HG03378 (cell line): ENCODE results near the gene UBR4.

Experiments used
- ATAC-seq: cut with Tn5 transposase; IDR thresholded peaks from one replicate; pipeline ENCODE4 v1.9.1; 2021; ENCODE audit warnings: mild to moderate bottlenecking, moderate library complexity; ENCODE audit not compliant: unreplicated experiment

UBR4 gene

DNA sequence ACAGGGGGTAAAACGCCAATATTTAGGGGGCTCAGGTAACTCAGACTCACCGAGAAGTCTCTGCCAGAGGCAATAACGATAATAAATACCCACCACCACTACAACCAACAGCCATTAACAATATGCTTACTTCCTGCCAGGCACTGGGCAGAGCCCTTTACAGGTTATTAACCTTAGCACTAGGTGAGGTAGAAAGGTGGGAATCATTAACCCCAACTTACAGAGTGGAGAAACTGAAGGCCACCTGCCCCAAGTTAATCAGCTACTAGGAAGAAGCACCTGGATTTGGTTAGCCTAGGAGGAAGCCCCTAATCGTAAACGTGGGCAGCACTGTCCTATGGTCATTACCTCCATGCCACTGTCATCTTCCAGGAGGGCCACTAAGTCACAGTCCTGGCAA is 110.0 kb downstream of the UBR4 start:
- ATAC-seq: no peak

DNA sequence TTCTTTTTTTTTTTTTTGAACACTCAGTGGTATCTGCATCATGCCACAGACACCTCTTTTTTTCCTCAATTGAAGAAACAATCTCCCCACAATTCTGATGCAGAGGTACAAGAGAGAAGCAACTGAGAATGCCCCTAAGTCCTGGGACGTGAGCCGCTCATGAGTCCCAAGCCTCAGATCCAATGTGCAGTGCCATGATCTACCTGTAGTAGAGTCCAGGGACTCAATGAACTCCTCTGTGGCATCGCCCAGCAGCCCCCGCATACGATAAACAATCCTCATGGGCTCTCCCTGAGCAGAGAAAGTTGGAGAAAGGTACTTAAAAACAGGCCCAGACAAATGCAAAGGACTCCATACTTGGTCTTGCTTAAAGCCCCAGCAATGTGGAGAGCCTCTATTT is 113.1 kb downstream of the UBR4 start:
- ATAC-seq: no peak

- no peak for ATAC-seq
Observed at GRCh38 chr1:19096036-19096833, 113.8 kb downstream of the UBR4 start.

DNA sequence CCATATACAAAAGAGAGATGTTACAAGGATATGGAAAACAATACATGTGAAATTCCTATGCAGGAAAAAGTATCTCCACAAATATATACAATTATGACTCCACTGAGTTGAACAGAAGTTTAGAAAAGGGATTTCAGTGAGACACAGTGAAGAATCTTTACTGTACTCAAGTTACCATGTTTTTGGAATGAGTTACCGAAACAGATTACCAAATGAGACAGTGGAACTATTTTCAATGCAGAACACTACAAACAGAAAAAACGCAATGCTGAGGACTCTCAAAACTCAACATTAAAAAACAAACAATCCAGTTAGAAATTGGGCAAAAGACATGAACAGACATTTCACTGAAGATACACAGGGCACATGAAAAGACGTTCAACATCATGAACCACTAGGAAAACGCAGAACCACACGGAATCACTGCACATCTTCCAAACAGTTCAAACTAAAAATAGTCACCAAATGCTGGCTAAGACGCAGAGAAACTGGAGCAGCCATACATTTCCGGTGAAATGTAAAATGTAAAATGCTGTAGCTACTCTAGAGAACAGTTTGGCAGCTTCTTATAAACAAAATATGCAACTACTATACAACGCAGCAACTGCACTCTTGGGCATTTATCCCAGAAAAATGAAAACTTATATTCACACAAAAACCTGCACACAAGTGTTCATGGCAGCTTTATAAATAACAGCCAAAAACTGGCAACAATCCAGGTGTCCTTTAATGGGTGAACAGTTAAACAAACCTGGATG is 118.7 kb downstream of the UBR4 start:
- ATAC-seq: no peak

DNA sequence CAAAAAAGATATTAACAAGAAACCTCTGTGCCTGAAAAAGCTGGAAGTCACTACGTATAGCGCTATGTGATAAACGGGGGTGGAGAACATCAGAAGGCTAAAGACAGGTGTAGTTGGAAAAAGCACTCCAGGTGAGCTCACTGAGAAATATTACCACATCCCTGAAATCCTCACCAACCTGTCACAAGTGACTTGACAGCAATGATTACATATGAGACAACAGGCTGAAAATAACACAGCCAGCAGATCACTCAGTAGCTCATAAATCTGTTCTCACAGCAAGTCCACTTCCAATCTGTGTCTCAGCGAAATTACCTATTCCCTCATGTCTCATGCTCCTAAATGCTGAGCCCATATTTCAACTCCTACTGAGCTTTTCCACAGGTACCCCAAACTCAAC is 120.5 kb downstream of the UBR4 start:
- no peak for ATAC-seq

- no peak for ATAC-seq
Observed at GRCh38 chr1:19088717-19089442, 121.2 kb downstream of the UBR4 start.

DNA sequence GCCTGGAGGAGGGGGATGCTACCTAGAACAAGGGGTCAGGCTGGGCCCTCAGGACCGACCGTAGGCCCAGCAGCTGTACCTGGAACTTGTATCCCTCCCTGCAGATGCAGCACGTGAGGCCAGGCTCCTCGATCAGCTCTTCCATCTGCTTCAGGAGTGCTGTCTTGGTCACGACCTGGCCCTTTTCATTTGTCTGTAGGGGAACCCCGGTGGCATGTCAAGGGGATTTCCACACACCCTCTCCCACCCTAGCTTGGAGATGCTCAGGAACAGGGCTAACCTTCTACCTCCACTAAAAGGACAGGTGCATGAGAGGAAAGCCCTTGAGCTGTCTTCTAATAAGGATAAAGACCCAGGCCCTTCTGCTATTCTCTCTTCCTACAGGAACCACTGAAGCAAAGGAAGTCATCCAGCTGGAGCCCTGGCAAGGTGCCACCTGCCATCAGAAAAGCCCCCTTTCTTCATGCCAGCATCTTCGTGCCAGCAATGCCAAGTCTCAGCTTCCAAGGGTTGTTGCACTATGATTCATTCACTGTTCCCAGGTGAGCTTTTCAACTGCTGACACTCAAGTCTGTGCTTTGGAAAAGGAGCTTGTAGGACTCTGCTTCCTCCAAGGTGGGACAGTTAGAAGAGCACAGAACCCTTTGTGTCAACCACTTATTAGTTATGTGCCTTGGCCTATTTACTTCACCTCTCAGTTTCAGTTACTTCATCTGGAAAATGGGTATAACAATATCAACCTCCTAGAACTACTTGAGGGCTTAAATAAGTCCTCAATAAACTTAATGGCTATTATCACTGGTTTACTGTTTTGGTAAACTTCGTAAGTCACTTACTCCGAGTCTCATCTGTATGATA is 122.1 kb downstream of the UBR4 start:
- no peak for ATAC-seq

GRCh38 chr1:19087017-19087736 is 122.9 kb downstream of the UBR4 start:
- ATAC-seq: no peak

GRCh38 chr1:19086176-19086875 is 123.7 kb downstream of the UBR4 start:
- ATAC-seq: no peak

- no peak for ATAC-seq
Observed at GRCh38 chr1:19084206-19084738, 125.8 kb downstream of the UBR4 start.

- ATAC-seq: no peak
Observed at GRCh38 chr1:19083081-19083480, 127.0 kb downstream of the UBR4 start.

DNA sequence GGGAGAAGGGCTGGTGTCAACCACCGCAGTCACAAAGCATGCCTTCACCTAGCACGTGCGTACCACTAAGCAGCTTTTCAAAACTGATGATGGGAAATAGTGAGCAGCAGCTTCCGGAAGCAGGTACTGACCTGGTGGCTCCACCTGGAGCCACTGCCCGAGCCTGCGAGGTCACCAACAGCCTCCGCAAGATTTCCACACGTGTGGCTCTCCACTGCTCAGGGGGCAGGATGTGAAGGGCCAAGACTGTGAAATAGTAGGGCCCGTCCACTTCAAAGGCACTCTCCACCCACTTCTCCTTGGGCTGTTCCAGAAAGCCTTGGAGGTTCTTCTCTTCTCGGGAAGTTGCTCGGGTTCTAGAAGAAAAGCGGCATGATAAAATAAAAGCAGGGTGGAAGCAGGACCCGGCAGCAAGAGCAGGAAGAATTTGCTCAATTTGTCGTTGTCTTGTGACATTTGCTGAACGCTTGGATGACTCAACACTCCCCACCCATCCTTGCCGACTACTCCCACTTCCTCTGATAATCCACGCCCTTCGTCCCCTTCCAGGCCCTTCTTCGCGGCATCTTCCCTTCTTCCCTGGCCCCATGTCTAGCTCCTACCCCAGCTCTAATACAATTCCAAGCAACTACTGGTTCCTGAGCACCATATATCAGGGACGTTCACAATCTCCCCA is 128.7 kb downstream of the UBR4 start:
- no peak for ATAC-seq

DNA sequence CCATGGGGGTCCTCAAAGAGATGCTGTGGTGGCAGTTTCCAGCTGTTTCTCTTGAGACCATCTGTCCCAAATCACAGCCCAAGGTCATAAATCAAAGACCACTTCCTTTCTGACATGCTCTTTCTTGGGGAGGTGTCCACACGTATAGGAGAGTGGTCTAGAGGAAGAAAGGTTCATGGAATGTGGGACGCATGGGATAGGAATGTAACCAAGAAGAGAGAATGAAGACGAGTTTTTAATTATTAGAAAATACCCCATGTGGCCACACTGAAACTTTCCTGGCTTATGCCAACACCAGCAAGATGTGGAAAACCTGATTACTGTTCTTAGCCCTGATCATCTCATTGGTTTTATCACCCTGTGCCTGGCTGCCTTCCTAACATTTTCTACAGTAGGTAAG is 129.3 kb downstream of the UBR4 start:
- no peak for ATAC-seq

- ATAC-seq: no peak
Observed at GRCh38 chr1:19079541-19080472, 130.3 kb downstream of the UBR4 start.

- no peak for ATAC-seq
Observed at GRCh38 chr1:19078536-19078935, 131.5 kb downstream of the UBR4 start.

DNA sequence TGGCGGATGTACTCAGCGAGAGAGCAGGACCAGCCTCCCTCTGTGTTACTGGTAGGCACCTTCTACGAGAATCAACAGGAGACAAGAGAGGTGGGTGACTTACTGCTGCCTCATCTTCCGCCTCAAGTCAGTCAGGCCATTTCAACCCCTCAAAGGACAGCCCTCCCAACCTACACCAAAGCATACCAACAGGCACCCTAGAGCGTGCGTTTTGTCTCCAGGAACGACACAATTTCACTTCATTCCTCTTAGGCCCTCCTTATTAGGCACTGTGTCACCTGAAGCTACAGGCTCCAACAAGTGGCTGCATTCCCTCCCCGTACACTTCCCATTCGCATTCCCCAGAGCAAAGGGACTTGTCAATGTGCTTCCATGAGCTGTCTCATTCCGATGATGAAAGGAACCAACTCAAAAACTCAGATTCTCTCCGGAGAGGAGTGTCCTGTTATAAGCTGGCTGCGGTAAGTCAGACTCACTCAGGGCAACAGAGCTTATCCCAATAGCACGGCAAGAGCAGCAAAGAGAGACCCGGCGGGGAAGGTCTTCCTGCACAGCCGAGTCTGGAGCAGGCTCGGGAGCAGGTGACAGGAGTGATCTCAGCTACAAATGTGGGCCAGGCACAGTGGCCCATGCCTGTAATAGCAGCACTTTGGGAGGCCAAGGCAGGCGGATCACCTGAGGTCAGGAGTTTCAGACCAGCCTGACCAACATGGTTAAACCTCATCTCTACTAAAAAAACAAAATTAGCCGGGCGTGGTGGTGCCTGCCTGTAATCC is 133.0 kb downstream of the UBR4 start:
- no peak for ATAC-seq
